ENCODE results near the gene CRLF3.
"Not testable (repeated sequence)": the region's sequence is repeated elsewhere in the genome, so short reads cannot be mapped to it uniquely, and the experiment has no call there.

DNA sequence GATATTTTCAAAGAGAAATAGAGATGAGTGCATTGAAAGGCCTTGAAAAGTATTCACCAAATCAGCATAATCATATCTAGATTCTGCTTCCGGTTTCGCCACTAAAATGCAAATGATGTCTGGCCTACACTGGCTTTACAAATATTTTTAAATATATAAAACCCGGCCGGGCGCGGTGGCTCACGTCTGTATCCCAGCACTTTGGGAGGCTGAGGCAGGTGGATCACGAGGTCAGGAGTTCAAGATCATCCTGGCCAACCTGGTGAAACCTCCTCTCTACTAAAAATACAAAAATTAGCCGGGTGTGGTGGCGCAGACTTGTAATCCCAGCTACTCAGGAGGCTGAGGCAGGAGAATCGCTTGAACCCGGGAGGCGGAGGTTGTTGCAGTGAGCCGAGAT, 1.6 kb downstream of the CRLF3 start:
- not testable (repeated sequence) for TF ChIP-seq TCF7L2 (IDR thresholded peaks at IDR 0.05; ENCODE audit: borderline replicate concordance, low read depth, low read length); ZNF501 (tag by site-specific recombination; IDR thresholded peaks at IDR 0.05); HOXA7 (CRISPR knock-in tag; IDR thresholded peaks at IDR 0.05; ENCODE audit: borderline replicate concordance); ZFP3 (tag by site-specific recombination; IDR thresholded peaks at IDR 0.05; ENCODE audit: low read depth); ZBTB7A (tag by site-specific recombination; IDR thresholded peaks at IDR 0.05; ENCODE audit: low read depth); ZNF473 (tag by site-specific recombination; IDR thresholded peaks at IDR 0.05); ZNF433 (tag by site-specific recombination; IDR thresholded peaks at IDR 0.05; ENCODE audit: low read depth); YY1 (tag by site-specific recombination; IDR thresholded peaks at IDR 0.05)
- TF ChIP-seq, protein P1, sequence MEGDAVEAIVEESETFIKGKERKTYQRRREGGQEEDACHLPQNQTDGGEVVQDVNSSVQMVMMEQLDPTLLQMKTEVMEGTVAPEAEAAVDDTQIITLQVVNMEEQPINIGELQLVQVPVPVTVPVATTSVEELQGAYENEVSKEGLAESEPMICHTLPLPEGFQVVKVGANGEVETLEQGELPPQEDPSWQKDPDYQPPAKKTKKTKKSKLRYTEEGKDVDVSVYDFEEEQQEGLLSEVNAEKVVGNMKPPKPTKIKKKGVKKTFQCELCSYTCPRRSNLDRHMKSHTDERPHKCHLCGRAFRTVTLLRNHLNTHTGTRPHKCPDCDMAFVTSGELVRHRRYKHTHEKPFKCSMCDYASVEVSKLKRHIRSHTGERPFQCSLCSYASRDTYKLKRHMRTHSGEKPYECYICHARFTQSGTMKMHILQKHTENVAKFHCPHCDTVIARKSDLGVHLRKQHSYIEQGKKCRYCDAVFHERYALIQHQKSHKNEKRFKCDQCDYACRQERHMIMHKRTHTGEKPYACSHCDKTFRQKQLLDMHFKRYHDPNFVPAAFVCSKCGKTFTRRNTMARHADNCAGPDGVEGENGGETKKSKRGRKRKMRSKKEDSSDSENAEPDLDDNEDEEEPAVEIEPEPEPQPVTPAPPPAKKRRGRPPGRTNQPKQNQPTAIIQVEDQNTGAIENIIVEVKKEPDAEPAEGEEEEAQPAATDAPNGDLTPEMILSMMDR (tag by site-specific recombination; IDR thresholded peaks at IDR 0.05) = not testable (repeated sequence)
- TF ChIP-seq, protein P2, sequence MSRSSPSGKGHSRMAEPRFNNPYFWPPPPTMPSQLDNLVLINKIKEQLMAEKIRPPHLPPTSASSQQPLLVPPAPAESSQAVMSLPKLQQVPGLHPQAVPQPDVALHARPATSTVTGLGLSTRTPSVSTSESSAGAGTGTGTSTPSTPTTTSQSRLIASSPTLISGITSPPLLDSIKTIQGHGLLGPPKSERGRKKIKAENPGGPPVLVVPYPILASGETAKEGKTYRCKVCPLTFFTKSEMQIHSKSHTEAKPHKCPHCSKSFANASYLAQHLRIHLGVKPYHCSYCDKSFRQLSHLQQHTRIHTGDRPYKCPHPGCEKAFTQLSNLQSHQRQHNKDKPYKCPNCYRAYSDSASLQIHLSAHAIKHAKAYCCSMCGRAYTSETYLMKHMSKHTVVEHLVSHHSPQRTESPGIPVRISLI (tag by site-specific recombination; IDR thresholded peaks at IDR 0.05) = not testable (repeated sequence)
- TF ChIP-seq, protein P3, sequence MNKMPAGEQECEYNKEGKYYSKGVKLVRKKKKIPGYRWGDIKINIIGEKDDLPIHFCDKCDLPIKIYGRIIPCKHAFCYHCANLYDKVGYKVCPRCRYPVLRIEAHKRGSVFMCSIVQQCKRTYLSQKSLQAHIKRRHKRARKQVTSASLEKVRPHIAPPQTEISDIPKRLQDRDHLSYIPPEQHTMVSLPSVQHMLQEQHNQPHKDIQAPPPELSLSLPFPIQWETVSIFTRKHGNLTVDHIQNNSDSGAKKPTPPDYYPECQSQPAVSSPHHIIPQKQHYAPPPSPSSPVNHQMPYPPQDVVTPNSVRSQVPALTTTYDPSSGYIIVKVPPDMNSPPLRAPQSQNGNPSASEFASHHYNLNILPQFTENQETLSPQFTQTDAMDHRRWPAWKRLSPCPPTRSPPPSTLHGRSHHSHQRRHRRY (tag by site-specific recombination; IDR thresholded peaks at IDR 0.05) = not testable (repeated sequence)
- TF ChIP-seq, protein P4, sequence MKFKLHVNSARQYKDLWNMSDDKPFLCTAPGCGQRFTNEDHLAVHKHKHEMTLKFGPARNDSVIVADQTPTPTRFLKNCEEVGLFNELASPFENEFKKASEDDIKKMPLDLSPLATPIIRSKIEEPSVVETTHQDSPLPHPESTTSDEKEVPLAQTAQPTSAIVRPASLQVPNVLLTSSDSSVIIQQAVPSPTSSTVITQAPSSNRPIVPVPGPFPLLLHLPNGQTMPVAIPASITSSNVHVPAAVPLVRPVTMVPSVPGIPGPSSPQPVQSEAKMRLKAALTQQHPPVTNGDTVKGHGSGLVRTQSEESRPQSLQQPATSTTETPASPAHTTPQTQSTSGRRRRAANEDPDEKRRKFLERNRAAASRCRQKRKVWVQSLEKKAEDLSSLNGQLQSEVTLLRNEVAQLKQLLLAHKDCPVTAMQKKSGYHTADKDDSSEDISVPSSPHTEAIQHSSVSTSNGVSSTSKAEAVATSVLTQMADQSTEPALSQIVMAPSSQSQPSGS (tag by site-specific recombination; IDR thresholded peaks at IDR 0.05; ENCODE audit: low read depth) = not testable (repeated sequence)
- TF ChIP-seq, protein P5, sequence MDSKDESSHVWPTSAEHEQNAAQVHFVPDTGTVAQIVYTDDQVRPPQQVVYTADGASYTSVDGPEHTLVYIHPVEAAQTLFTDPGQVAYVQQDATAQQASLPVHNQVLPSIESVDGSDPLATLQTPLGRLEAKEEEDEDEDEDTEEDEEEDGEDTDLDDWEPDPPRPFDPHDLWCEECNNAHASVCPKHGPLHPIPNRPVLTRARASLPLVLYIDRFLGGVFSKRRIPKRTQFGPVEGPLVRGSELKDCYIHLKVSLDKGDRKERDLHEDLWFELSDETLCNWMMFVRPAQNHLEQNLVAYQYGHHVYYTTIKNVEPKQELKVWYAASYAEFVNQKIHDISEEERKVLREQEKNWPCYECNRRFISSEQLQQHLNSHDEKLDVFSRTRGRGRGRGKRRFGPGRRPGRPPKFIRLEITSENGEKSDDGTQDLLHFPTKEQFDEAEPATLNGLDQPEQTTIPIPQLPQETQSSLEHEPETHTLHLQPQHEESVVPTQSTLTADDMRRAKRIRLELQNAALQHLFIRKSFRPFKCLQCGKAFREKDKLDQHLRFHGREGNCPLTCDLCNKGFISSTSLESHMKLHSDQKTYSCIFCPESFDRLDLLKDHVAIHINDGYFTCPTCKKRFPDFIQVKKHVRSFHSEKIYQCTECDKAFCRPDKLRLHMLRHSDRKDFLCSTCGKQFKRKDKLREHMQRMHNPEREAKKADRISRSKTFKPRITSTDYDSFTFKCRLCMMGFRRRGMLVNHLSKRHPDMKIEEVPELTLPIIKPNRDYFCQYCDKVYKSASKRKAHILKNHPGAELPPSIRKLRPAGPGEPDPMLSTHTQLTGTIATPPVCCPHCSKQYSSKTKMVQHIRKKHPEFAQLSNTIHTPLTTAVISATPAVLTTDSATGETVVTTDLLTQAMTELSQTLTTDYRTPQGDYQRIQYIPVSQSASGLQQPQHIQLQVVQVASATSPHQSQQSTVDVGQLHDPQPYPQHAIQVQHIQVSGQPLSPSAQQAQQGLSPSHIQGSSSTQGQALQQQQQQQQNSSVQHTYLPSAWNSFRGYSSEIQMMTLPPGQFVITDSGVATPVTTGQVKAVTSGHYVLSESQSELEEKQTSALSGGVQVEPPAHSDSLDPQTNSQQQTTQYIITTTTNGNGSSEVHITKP (tag by site-specific recombination; IDR thresholded peaks at IDR 0.05) = not testable (repeated sequence)

All from HEK293 (cell line).